Measurements from ENCODE around the gene GTPBP8. TPM values are rescaled to one million over a fixed set of nuclear protein-coding genes. Genes with fewer than 3 reads are reported as not detected.

The GTPBP8 gene
- total RNA-seq, 6 donors from 2014 or later: 5.8 to 36.6 (median 14.4) TPM

DNA sequence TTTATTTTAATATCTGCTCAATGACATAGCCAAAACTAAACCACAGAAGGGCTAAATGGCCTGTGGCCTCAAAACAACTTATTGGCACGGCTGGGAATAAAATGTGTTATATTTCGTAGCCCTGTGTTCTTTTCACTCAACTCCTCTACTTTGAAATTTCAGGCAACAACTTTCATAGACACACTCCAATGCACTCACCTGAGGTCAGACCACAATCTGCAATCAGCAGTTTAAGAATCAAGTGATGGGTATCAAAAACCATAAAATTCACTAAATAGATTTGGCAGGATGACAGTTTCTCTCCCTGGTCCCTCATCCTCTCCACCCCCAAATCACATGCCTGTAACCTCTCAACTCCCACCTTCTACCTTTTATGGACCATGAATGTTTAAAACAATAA is 13.8 kb upstream of the GTPBP8 start:
- H3K4me1 ChIP-seq: peaks cover 0 to 5% (median 0%) of the 10 kb centered on the region in 4 donors
- H3K27ac ChIP-seq: no peak overlapping the region
- H3K4me3 ChIP-seq: no peak overlapping the region
- no peaks in the 10 kb centered on the region for H3K36me3 ChIP-seq
- WGBS, 2 donors: 77 to 78% methylated on average over 2 of the region's 2 CpGs
- H3K27me3 ChIP-seq: no peaks in the 10 kb centered on the region
- TF ChIP-seq EP300 (IDR thresholded peaks at IDR 0.05): no peak
- TF ChIP-seq POLR2A (IDR thresholded peaks at IDR 0.05): no peak
- TF ChIP-seq, protein P1, sequence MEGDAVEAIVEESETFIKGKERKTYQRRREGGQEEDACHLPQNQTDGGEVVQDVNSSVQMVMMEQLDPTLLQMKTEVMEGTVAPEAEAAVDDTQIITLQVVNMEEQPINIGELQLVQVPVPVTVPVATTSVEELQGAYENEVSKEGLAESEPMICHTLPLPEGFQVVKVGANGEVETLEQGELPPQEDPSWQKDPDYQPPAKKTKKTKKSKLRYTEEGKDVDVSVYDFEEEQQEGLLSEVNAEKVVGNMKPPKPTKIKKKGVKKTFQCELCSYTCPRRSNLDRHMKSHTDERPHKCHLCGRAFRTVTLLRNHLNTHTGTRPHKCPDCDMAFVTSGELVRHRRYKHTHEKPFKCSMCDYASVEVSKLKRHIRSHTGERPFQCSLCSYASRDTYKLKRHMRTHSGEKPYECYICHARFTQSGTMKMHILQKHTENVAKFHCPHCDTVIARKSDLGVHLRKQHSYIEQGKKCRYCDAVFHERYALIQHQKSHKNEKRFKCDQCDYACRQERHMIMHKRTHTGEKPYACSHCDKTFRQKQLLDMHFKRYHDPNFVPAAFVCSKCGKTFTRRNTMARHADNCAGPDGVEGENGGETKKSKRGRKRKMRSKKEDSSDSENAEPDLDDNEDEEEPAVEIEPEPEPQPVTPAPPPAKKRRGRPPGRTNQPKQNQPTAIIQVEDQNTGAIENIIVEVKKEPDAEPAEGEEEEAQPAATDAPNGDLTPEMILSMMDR (IDR thresholded peaks at IDR 0.05): no peak
- no peak for TF ChIP-seq POLR2AphosphoS5 (IDR thresholded peaks at IDR 0.05)
- no peak for ATAC-seq (ENCODE audit: low FRiP score in 2 of 2)
- DNase-seq: no peak
- H3K9me3 ChIP-seq: no peaks in the 10 kb centered on the region

DNA sequence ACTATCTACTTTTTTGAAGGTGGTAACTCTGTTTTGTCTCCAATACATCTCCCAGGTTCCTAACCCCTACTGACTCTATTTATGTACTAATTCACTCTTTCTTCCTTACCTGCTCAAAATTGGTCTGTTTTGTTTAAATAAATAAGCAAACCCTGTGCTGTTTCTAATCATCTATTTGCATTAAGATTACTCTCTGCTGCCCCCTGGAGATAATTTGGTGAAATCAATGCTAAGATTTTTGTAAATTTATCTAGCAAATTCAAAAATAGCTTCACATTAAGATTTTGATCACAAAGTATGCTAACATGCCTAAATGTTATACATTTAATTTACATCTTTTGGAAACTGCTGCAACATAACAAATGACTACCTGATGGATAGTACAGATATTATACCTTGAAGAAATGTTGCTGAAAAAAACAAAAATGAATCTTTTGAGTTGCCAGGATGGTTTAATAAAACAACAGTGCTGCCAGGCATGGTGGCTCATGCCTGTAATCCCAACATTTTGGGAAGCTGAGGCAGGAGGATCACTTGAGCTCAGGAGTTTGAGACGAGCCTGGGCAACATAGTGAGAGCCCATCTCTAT is 11.4 kb upstream of the GTPBP8 start:
- Histone ChIP-seq H3K27ac (no peak overlapping the region), H3K4me1 (peaks cover 0 to 5% (median 2%) of the 10 kb centered on the region in 4 donors), H3K9me3 (no peaks in the 10 kb centered on the region), H3K4me3 (no peak overlapping the region), H3K36me3 (no peaks in the 10 kb centered on the region), H3K27me3 (no peaks in the 10 kb centered on the region)
- 76 to 85% methylated on average over 1 of the region's 1 CpG for WGBS, 2 donors
- ATAC-seq (ENCODE audit: low FRiP score in 2 of 2) (peak in 1 of 2 donors; percentile 51), DNase-seq (no peak)
- TF ChIP-seq, protein P1 (IDR thresholded peaks at IDR 0.05): peak; percentile 45 to 65 (median 58)
- no peak for TF ChIP-seq POLR2AphosphoS5 (IDR thresholded peaks at IDR 0.05)

- Histone ChIP-seq H3K4me3 (no peak overlapping the region), H3K27ac (no peak overlapping the region), H3K4me1 (peaks cover 5 to 10% (median 6%) of the 10 kb centered on the region in 4 donors), H3K9me3 (no peaks in the 10 kb centered on the region), H3K36me3 (no peaks in the 10 kb centered on the region), H3K27me3 (no peaks in the 10 kb centered on the region)
- no peak for DNase-seq
- no peak for TF ChIP-seq EP300 (IDR thresholded peaks at IDR 0.05)
- no peak for TF ChIP-seq POLR2AphosphoS5 (IDR thresholded peaks at IDR 0.05)
- no peak for TF ChIP-seq POLR2A (IDR thresholded peaks at IDR 0.05)
- TF ChIP-seq, protein P1 (IDR thresholded peaks at IDR 0.05): no peak
- ATAC-seq (ENCODE audit: low FRiP score in 2 of 2): no peak
- WGBS, 2 donors: 32 to 45% methylated on average over 1 of the region's 1 CpG
Observed at GRCh38 chr3:112980080-112980479, 10.7 kb upstream of the GTPBP8 start.

- Histone ChIP-seq H3K27ac (no peak overlapping the region), H3K4me3 (no peak overlapping the region), H3K4me1 (peaks cover 0 to 11% (median 5%) of the 10 kb centered on the region in 4 donors), H3K9me3 (no peaks in the 10 kb centered on the region), H3K36me3 (no peaks in the 10 kb centered on the region), H3K27me3 (no peaks in the 10 kb centered on the region)
- TF ChIP-seq, protein P1 (IDR thresholded peaks at IDR 0.05): no peak
- TF ChIP-seq POLR2A (IDR thresholded peaks at IDR 0.05) (no peak), EP300 (IDR thresholded peaks at IDR 0.05) (no peak), POLR2AphosphoS5 (IDR thresholded peaks at IDR 0.05) (no peak)
- WGBS, 2 donors: 7 to 13% methylated on average over 1 of the region's 1 CpG
- no peak for DNase-seq
- ATAC-seq (ENCODE audit: low FRiP score in 2 of 2): no peak
Observed at GRCh38 chr3:112982710-112983109, 8.1 kb upstream of the GTPBP8 start.

- WGBS, 2 donors: 60 to 65% methylated on average over 2 of the region's 2 CpGs
- H3K4me3 ChIP-seq: no peak overlapping the region
- peaks cover 0 to 11% (median 5%) of the 10 kb centered on the region in 4 donors for H3K4me1 ChIP-seq
- no peaks in the 10 kb centered on the region for H3K36me3 ChIP-seq
- H3K9me3 ChIP-seq: no peaks in the 10 kb centered on the region
- ATAC-seq (ENCODE audit: low FRiP score in 2 of 2) (no peak), DNase-seq (no peak)
- TF ChIP-seq POLR2A (IDR thresholded peaks at IDR 0.05) (no peak), POLR2AphosphoS5 (IDR thresholded peaks at IDR 0.05) (no peak), EP300 (IDR thresholded peaks at IDR 0.05) (no peak)
- TF ChIP-seq, protein P1 (IDR thresholded peaks at IDR 0.05): no peak
- H3K27ac ChIP-seq: no peak overlapping the region
- no peaks in the 10 kb centered on the region for H3K27me3 ChIP-seq
Observed at GRCh38 chr3:112984485-112984884, 6.3 kb upstream of the GTPBP8 start.
